SK-N-SH (cell line): ENCODE results near the gene CFAP299. TPM values are rescaled to one million over a fixed set of nuclear protein-coding genes. Genes with fewer than 3 reads are reported as not detected.

Experiments used
- CTCF ChIA-PET: fragments of 300-600, 350-600 bp; formaldehyde crosslinking; extraction: SDS; loops from one replicate; lab custom pipeline; 2021; lab: Yijun Ruan, JAX
- POLR2A ChIA-PET: fragments of 350-600 bp; sonication (Branson Sonifier 250); formaldehyde crosslinking; extraction: SDS; loops from one replicate; lab custom pipeline; 2020; ENCODE audit warnings: antibody characterized with exemption, inconsistent platforms; lab: Yijun Ruan, JAX
- DNase-seq: peaks from one replicate; pipeline ENCODE4 v3.0.0; 2012
- H2AFZ ChIP-seq: fragments of 200-600 bp; sonication (generic); 2 replicates; pipeline ENCODE4 v1.8.1; 2016; ENCODE audit warnings: antibody characterized with exemption, mild to moderate bottlenecking, low read depth
- H3F3A ChIP-seq: fragments of 200-600 bp; sonication (generic); replicated peaks from 2 replicates; pipeline ENCODE3; 2016; ENCODE audit warnings: antibody characterized with exemption, mild to moderate bottlenecking; ENCODE audit not compliant: insufficient read depth
- H3K27ac ChIP-seq, 2 experiments: fragments of 200-500 bp in 1 of 2; fragments of 200-600 bp in 1 of 2; sonication (Bioruptor generic) in 1 of 2; sonication (generic), shearing (Covaris generic) in 1 of 2; 2 replicates each; pipeline versions ENCODE4 v1.5.1 to v1.6.1; 2014 to 2016; ENCODE audit warnings: low read depth in 2 of 2, inconsistent platforms in 1 of 2, low read length in 1 of 2, mild to moderate bottlenecking in 1 of 2, mixed read lengths in 1 of 2
- H3K27me3 ChIP-seq: fragments of 200-600 bp; sonication (generic), shearing (Covaris generic); 2 replicates; pipeline ENCODE4 v1.6.1; 2016; ENCODE audit warnings: mixed run types; ENCODE audit not compliant: insufficient read depth
- H3K36me3 ChIP-seq, 2 experiments: fragments of 200-500 bp in 1 of 2; fragments of 200-600 bp in 1 of 2; sonication (Bioruptor generic) in 1 of 2; sonication (generic) in 1 of 2; replicated peaks in 1 of 2; 2 replicates each; pipeline versions ENCODE3 to v1.5.1; 2014 to 2016; ENCODE audit warnings: low read length in 1 of 2, mild to moderate bottlenecking in 1 of 2; ENCODE audit not compliant: insufficient read depth in 2 of 2, control insufficient read depth in 1 of 2
- H3K4me1 ChIP-seq, 2 experiments: fragments of 200-500 bp in 1 of 2; fragments of 200-600 bp in 1 of 2; sonication (Bioruptor generic) in 1 of 2; sonication (generic), shearing (Covaris generic) in 1 of 2; 2 replicates each; pipeline versions ENCODE4 v1.5.1 to v1.6.1; 2014 to 2016; ENCODE audit warnings: low read depth in 1 of 2, low read length in 1 of 2, mixed run types in 1 of 2; ENCODE audit not compliant: insufficient read depth in 2 of 2, control insufficient read depth in 1 of 2
- H3K4me2 ChIP-seq: fragments of 200-600 bp; sonication (generic), shearing (Covaris generic); 2 replicates; pipeline ENCODE4 v1.6.1; 2017; ENCODE audit warnings: mixed run types
- H3K4me3 ChIP-seq, 2 experiments: fragments of 200-500 bp in 1 of 2; fragments of 200-600 bp in 1 of 2; sonication (Bioruptor generic) in 1 of 2; sonication (generic), shearing (Covaris generic) in 1 of 2; 2 replicates each; pipeline versions ENCODE4 v1.5.1 to v1.8.1; 2014 to 2016; ENCODE audit warnings: low read depth in 2 of 2, inconsistent platforms in 1 of 2, low read length in 1 of 2, mild to moderate bottlenecking in 1 of 2, mixed read lengths in 1 of 2, moderate library complexity in 1 of 2
- H3K79me2 ChIP-seq: fragments of 200-600 bp; sonication (generic); 2 replicates; pipeline ENCODE4 v1.8.1; 2017; ENCODE audit warnings: mild to moderate bottlenecking; ENCODE audit not compliant: insufficient read depth
- H3K9ac ChIP-seq: fragments of 200-600 bp; sonication (generic); 2 replicates; pipeline ENCODE4 v1.6.1; 2017; ENCODE audit warnings: mixed run types
- H3K9me2 ChIP-seq: fragments of 200-600 bp; sonication (generic); 2 replicates; pipeline ENCODE4 v1.6.1; 2017; ENCODE audit warnings: mixed run types
- H3K9me3 ChIP-seq: fragments of 200-600 bp; sonication (generic); 2 replicates; pipeline ENCODE4 v1.6.1; 2017; ENCODE audit warnings: mixed run types, mild to moderate bottlenecking, moderate library complexity
- H4K20me1 ChIP-seq: fragments of 200-600 bp; sonication (generic); 2 replicates; pipeline ENCODE4 v1.6.1; 2017; ENCODE audit warnings: mild to moderate bottlenecking, mixed run types; ENCODE audit not compliant: insufficient read depth
- ELF1 ChIP-seq: IDR thresholded peaks from 2 replicates; pipeline ENCODE4 v1.4.0; 2012
- FOSL2 ChIP-seq: IDR thresholded peaks from 2 replicates; pipeline ENCODE4 v1.4.0; 2012; ENCODE audit warnings: low read depth, mild to moderate bottlenecking, moderate library complexity, borderline replicate concordance
- GABPA ChIP-seq: IDR thresholded peaks from 2 replicates; pipeline ENCODE4 v1.4.0; 2012; ENCODE audit warnings: low read depth, mild to moderate bottlenecking
- JUND ChIP-seq: IDR thresholded peaks from 2 replicates; pipeline ENCODE4 v1.4.0; 2012
- NFIC ChIP-seq: IDR thresholded peaks from 2 replicates; pipeline ENCODE4 v1.4.0; 2012; ENCODE audit warnings: borderline replicate concordance
- NRF1 ChIP-seq: IDR thresholded peaks from 2 replicates; pipeline ENCODE4 v1.6.1; 2012; ENCODE audit warnings: low read depth, mild to moderate bottlenecking, low read length
- POLR2AphosphoS5 ChIP-seq: IDR thresholded peaks from 2 replicates; pipeline ENCODE4 v1.6.1; 2012; ENCODE audit warnings: low read depth, low read length
- RAD21 ChIP-seq: IDR thresholded peaks from 2 replicates; pipeline ENCODE4 v1.6.1; 2012; ENCODE audit warnings: mild to moderate bottlenecking, low read length
- RCOR1 ChIP-seq: fragments of 150-350 bp; IDR thresholded peaks from 2 replicates; pipeline ENCODE4 v1.6.1; 2017; ENCODE audit warnings: antibody characterized with exemption, low read length
- RFX5 ChIP-seq: IDR thresholded peaks from 2 replicates; pipeline ENCODE4 v1.6.1; 2012; ENCODE audit warnings: mild to moderate bottlenecking, improper control_type of control experiment, low read length
- SMC3 ChIP-seq: IDR thresholded peaks from 2 replicates; pipeline ENCODE4 v1.6.1; 2012; ENCODE audit warnings: low read depth, low read length, improper control_type of control experiment
- YY1 ChIP-seq: IDR thresholded peaks from 2 replicates; pipeline ENCODE4 v1.4.0; 2012; ENCODE audit warnings: low read depth, mild to moderate bottlenecking
- WGBS: methylation state at CpG from one replicate; pipeline ENCODE4 v1.1.6; 2017; ENCODE audit warnings: low lambda C conversion rate; 5-methylcytosine and 5-hydroxymethylcytosine counted together
- polyA plus RNA-seq, 3 experiments: library from polyadenylated mRNA; depleted of rRNA; stranded (reverse); fragments of >200 nt; gene quantifications; 2 replicates each; pipeline ENCODE4 v1.2.3, GENCODE V29; 2012
- TF ChIP-seq, protein P1 (sequence below): fragments of 150-350 bp; IDR thresholded peaks from 2 replicates; pipeline ENCODE4 v1.6.1; 2016; ENCODE audit warnings: mild to moderate bottlenecking, low read depth, low read length
- TF ChIP-seq, protein P2 (sequence below): IDR thresholded peaks from 2 replicates; pipeline ENCODE4 v1.4.0; 2012; ENCODE audit warnings: low read depth
- TF ChIP-seq, protein P3 (sequence below): fragments of 200-600 bp; sonication (generic); IDR thresholded peaks from 2 replicates; pipeline ENCODE4 v1.6.1; 2017; ENCODE audit warnings: antibody characterized with exemption, mild to moderate bottlenecking, moderate library complexity
- TF ChIP-seq, protein P4 (sequence below): IDR thresholded peaks from 2 replicates; pipeline ENCODE4 v1.4.0; 2012; ENCODE audit warnings: low read depth, borderline replicate concordance
- TF ChIP-seq, protein P5 (sequence below): IDR thresholded peaks from 2 replicates; pipeline ENCODE4 v1.4.0; 2012; ENCODE audit warnings: low read depth, borderline replicate concordance

The CFAP299 gene
- polyA plus RNA-seq, 1 of the 3 experiments (the other 2 are of a cell fraction): 1.2 TPM

DNA sequence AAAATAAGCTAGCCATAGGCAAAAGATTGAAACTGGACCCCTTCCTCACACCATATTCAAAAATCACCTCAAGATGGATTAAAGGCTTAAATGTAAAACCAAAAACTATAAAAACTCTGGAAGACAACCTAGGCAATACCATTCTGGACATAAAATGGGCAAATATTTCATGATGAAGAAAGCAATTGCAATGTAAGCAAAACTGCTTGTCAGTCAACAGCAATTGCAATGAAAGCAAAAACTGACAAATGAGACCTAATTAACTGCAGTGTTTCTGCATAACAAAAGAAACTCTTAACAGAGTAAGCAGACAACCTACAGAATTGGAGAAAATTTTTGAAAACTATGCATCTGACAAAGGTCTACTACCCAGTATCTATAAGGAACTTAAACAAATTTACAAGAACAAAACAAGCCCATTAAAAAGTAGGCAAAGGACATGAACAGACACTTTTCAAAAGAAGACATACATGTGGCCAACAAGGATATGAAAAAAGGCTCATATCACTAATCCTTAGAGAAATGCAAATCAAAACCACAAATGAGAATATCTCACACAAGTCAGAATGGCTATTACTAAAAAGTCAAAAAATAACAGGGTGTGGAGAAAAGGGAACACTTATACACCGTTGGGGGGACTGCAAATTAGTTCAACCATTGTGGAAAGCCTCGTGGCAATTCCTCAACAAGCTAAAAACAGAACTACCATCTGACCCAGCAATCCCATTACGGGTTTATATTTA, 46.7 kb downstream of the CFAP299 start (continued):
- TF ChIP-seq, protein P1, sequence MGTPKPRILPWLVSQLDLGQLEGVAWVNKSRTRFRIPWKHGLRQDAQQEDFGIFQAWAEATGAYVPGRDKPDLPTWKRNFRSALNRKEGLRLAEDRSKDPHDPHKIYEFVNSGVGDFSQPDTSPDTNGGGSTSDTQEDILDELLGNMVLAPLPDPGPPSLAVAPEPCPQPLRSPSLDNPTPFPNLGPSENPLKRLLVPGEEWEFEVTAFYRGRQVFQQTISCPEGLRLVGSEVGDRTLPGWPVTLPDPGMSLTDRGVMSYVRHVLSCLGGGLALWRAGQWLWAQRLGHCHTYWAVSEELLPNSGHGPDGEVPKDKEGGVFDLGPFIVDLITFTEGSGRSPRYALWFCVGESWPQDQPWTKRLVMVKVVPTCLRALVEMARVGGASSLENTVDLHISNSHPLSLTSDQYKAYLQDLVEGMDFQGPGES: no peak

DNA sequence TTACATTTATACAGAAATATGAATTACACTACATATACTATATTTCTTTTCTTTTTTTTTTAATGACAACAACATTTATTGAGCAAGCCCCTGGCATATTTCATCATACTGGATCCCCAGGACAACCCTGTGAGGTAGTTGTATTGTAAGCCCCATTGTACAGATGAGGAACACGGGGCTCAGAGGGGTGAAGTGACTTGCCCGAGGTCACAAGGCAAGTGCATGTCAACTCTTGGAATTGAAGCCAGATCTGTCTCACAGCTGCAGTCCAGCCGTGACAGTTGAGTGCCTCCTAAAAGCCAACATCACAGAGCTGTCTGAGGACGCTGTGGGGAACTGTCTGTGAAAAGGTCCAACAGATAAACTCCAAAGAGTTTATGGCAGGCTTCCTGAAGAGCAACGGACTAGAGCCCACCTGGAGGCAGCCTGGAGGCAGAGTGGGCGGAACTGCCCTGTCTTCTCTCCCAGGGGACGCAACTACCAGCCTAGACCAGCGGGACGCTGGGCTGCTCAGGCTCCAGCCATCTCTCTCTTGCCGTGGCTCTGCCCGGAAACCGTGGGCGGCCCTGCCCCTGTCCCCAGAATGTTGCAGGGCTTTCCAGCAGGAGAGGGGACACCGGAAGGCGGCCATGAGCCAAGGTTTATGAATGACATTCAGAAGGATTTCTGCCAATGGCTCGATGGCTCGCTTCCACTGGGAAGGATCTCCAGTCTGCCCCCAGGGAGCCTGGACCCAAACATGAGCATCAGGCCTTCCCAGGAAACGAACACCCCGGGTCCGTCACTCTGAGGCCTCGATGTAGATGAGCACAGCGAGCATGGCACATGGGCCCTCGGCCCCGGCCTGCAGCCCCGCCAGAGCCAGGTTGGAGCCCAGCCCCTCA, 50.1 kb downstream of the CFAP299 start:
- Histone ChIP-seq H3F3A (peaks cover 8% of the 10 kb centered on the region), H3K79me2 (no peaks in the 10 kb centered on the region), H3K27me3 (no peaks in the 10 kb centered on the region), H3K4me2 (no peak overlapping the region), H2AFZ (no peak overlapping the region), H3K4me1 (no peaks in the 10 kb centered on the region), H3K9me2 (no peaks in the 10 kb centered on the region), H3K27ac (no peak overlapping the region), H3K36me3 (no peaks in the 10 kb centered on the region), H4K20me1 (no peaks in the 10 kb centered on the region), H3K4me3 (no peak overlapping the region), H3K9ac (no peak overlapping the region), H3K9me3 (no peaks in the 10 kb centered on the region)
- ChIA-PET POLR2A (no interaction called here), CTCF (interaction anchor here (0.6 kb wide), 1 partner anchor 670 kb away, joined by 4 read pairs; no protein-coding TSS in a partner anchor)
- no peak for DNase-seq
- WGBS: 28% methylated on average over 5 of the region's 25 CpGs
- TF ChIP-seq NRF1 (no peak), YY1 (no peak), RAD21 (no peak), SMC3 (no peak), FOSL2 (no peak)

DNA sequence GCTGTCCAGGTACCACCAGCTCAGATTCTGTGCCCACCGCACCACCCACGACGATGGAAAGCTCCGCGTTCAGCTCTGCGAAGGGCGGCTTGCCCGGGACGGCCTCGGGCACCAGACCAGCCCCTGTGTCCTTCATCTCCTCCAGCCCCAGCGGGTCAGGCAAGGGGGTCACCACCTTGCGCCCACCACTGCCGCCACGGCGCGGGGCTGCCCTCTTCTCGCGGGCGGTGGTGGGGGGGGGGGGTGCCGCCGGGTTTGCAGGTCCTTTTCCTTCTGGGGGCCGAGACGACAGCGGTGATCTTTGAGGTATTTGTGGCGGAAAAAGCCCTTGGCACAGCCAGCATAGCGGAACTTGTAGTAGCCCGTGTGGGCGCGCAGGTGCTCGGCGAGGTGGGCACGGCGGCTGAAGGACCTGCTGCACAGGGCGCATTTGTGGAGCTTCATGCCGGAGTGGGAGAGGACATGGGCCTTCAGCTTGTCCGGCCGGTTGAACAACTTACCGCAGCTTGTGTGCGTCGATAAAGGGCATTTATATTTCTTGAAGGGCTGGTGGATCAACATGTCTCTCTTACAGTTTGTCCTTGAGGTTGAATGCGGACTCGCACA, 50.9 kb downstream of the CFAP299 start:
- Histone ChIP-seq H3K79me2 (no peaks in the 10 kb centered on the region), H3K4me3 (no peak overlapping the region), H3K4me2 (no peak overlapping the region), H4K20me1 (no peaks in the 10 kb centered on the region), H3K9ac (no peak overlapping the region), H3K36me3 (no peaks in the 10 kb centered on the region), H3K9me2 (no peaks in the 10 kb centered on the region), H2AFZ (no peak overlapping the region), H3F3A (peaks cover 8% of the 10 kb centered on the region), H3K27ac (no peak overlapping the region), H3K27me3 (no peaks in the 10 kb centered on the region), H3K4me1 (no peaks in the 10 kb centered on the region), H3K9me3 (no peaks in the 10 kb centered on the region)
- POLR2A ChIA-PET: no interaction called here
- CTCF ChIA-PET: no interaction called here
- no peak for DNase-seq
- WGBS: 90% methylated on average over 19 of the region's 42 CpGs
- TF ChIP-seq RCOR1 (no peak), SMC3 (no peak), NFIC (no peak), GABPA (no peak), FOSL2 (no peak), JUND (no peak), POLR2AphosphoS5 (no peak), YY1 (no peak), RFX5 (no peak), ELF1 (no peak)
- TF ChIP-seq, protein P2, sequence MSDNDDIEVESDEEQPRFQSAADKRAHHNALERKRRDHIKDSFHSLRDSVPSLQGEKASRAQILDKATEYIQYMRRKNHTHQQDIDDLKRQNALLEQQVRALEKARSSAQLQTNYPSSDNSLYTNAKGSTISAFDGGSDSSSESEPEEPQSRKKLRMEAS: no peak
- TF ChIP-seq, protein P3, sequence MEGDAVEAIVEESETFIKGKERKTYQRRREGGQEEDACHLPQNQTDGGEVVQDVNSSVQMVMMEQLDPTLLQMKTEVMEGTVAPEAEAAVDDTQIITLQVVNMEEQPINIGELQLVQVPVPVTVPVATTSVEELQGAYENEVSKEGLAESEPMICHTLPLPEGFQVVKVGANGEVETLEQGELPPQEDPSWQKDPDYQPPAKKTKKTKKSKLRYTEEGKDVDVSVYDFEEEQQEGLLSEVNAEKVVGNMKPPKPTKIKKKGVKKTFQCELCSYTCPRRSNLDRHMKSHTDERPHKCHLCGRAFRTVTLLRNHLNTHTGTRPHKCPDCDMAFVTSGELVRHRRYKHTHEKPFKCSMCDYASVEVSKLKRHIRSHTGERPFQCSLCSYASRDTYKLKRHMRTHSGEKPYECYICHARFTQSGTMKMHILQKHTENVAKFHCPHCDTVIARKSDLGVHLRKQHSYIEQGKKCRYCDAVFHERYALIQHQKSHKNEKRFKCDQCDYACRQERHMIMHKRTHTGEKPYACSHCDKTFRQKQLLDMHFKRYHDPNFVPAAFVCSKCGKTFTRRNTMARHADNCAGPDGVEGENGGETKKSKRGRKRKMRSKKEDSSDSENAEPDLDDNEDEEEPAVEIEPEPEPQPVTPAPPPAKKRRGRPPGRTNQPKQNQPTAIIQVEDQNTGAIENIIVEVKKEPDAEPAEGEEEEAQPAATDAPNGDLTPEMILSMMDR: no peak
- TF ChIP-seq, protein P4, sequence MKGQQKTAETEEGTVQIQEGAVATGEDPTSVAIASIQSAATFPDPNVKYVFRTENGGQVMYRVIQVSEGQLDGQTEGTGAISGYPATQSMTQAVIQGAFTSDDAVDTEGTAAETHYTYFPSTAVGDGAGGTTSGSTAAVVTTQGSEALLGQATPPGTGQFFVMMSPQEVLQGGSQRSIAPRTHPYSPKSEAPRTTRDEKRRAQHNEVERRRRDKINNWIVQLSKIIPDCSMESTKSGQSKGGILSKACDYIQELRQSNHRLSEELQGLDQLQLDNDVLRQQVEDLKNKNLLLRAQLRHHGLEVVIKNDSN: no peak
- TF ChIP-seq, protein P5, sequence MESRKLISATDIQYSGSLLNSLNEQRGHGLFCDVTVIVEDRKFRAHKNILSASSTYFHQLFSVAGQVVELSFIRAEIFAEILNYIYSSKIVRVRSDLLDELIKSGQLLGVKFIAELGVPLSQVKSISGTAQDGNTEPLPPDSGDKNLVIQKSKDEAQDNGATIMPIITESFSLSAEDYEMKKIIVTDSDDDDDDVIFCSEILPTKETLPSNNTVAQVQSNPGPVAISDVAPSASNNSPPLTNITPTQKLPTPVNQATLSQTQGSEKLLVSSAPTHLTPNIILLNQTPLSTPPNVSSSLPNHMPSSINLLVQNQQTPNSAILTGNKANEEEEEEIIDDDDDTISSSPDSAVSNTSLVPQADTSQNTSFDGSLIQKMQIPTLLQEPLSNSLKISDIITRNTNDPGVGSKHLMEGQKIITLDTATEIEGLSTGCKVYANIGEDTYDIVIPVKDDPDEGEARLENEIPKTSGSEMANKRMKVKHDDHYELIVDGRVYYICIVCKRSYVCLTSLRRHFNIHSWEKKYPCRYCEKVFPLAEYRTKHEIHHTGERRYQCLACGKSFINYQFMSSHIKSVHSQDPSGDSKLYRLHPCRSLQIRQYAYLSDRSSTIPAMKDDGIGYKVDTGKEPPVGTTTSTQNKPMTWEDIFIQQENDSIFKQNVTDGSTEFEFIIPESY: no peak
